Neural progenitor cell (in vitro differentiated cells): ENCODE results near the gene KLHDC4. TPM values are rescaled to one million over a fixed set of nuclear protein-coding genes. Genes with fewer than 3 reads are reported as not detected.

Experiments
- DNase-seq: peaks from one replicate; pipeline ENCODE4 v3.0.0-alpha.2; 2016; ENCODE audit warnings: low spot score
- H2AFZ ChIP-seq: fragments of 200-600 bp; sonication (generic); replicated peaks from 2 replicates; pipeline ENCODE4 v1.6.1; 2016; ENCODE audit warnings: antibody characterized with exemption
- H3F3A ChIP-seq: fragments of 200-600 bp; sonication (generic); 2 replicates; pipeline ENCODE4 v1.6.1; 2016; ENCODE audit warnings: antibody characterized with exemption, low read depth
- H3K27ac ChIP-seq: fragments of 200-600 bp; sonication (generic); 2 replicates; pipeline ENCODE4 v1.5.1; 2016; ENCODE audit warnings: mild to moderate bottlenecking
- H3K27me3 ChIP-seq: fragments of 200-600 bp; sonication (generic); 2 replicates; pipeline ENCODE4 v1.6.1; 2016; ENCODE audit warnings: mild to moderate bottlenecking, moderate library complexity
- H3K36me3 ChIP-seq: fragments of 200-600 bp; sonication (generic); 2 replicates; pipeline ENCODE4 v1.5.1; 2016
- H3K4me1 ChIP-seq: fragments of 200-600 bp; sonication (generic); 2 replicates; pipeline ENCODE4 v1.6.1; 2016; ENCODE audit warnings: mixed run types
- H3K4me2 ChIP-seq: fragments of 200-600 bp; sonication (generic); 2 replicates; pipeline ENCODE4 v1.6.1; 2016
- H3K4me3 ChIP-seq: fragments of 200-600 bp; sonication (generic); 2 replicates; pipeline ENCODE4 v1.5.1; 2016
- H3K79me2 ChIP-seq: fragments of 200-600 bp; sonication (generic); 2 replicates; pipeline ENCODE4 v1.6.1; 2016; ENCODE audit warnings: low read depth
- H3K9ac ChIP-seq: fragments of 200-600 bp; sonication (generic); 2 replicates; pipeline ENCODE4 v1.6.1; 2016
- H3K9me3 ChIP-seq: fragments of 200-600 bp; sonication (generic); 2 replicates; pipeline ENCODE4 v1.5.1; 2016; ENCODE audit warnings: low read depth
- H4K20me1 ChIP-seq: fragments of 200-600 bp; sonication (generic); 2 replicates; pipeline ENCODE4 v1.6.1; 2016; ENCODE audit warnings: low read depth
- H3K27ac Mint-ChIP-seq: 3 replicates; pipeline ENCODE4 v1.8.0; 2021; ENCODE audit warnings: mixed read lengths
- H3K27me3 Mint-ChIP-seq: 2 replicates; pipeline ENCODE4 v1.8.0; 2022; ENCODE audit warnings: low read depth, mild to moderate bottlenecking, inconsistent platforms, moderate library complexity, mixed read lengths; ENCODE audit not compliant: insufficient read depth
- H3K36me3 Mint-ChIP-seq: 3 replicates; pipeline ENCODE4 v1.8.0; 2021; ENCODE audit warnings: mixed read lengths
- H3K4me1 Mint-ChIP-seq: 3 replicates; pipeline ENCODE4 v1.8.0; 2021; ENCODE audit warnings: mixed read lengths
- H3K4me3 Mint-ChIP-seq: 3 replicates; pipeline ENCODE4 v1.8.0; 2021; ENCODE audit warnings: mild to moderate bottlenecking, moderate library complexity, mixed read lengths
- H3K9me3 Mint-ChIP-seq: 3 replicates; pipeline ENCODE4 v1.8.0; 2020; ENCODE audit warnings: mixed read lengths
- EZH2 ChIP-seq: fragments of 200-600 bp; sonication (generic); IDR thresholded peaks from 2 replicates; pipeline ENCODE4 v1.6.1; 2017; ENCODE audit warnings: antibody characterized with exemption, mild to moderate bottlenecking, moderate library complexity
- EZH2phosphoT487 ChIP-seq: fragments of 200-600 bp; sonication (generic); IDR thresholded peaks from 2 replicates; pipeline ENCODE4 v1.6.1; 2017; ENCODE audit warnings: antibody characterized with exemption
- total RNA-seq: library from RNA; depleted of rRNA; stranded (reverse); fragments of >200 nt; gene quantifications from 2 replicates; pipeline ENCODE4 v1.2.3, GENCODE V29; 2015; ENCODE audit warnings: low replicate concordance
- TF ChIP-seq, protein P1 (sequence below): fragments of 200-600 bp; sonication (generic); IDR thresholded peaks from 2 replicates; pipeline ENCODE4 v1.5.1; 2017; ENCODE audit warnings: antibody characterized with exemption, mild to moderate bottlenecking

The KLHDC4 gene
- total RNA-seq, 1 donor from 2014 or later, result 19.2 TPM

- Mint-ChIP-seq H3K4me1 (peaks cover 14% of the 10 kb centered on the region), H3K36me3 (peaks cover 3% of the 10 kb centered on the region), H3K9me3 (no peaks in the 10 kb centered on the region), H3K27ac (no peak overlapping the region), H3K4me3 (no peak overlapping the region), H3K27me3 (peaks cover 3% of the 10 kb centered on the region)
- H3K9ac ChIP-seq, result no peak overlapping the region
- H3K27me3 ChIP-seq, result no peaks in the 10 kb centered on the region
- no peak overlapping the region for H2AFZ ChIP-seq
- no peak overlapping the region for H3K4me2 ChIP-seq
- no peak for TF ChIP-seq EZH2phosphoT487
- no peak for TF ChIP-seq EZH2
- TF ChIP-seq, protein P1, sequence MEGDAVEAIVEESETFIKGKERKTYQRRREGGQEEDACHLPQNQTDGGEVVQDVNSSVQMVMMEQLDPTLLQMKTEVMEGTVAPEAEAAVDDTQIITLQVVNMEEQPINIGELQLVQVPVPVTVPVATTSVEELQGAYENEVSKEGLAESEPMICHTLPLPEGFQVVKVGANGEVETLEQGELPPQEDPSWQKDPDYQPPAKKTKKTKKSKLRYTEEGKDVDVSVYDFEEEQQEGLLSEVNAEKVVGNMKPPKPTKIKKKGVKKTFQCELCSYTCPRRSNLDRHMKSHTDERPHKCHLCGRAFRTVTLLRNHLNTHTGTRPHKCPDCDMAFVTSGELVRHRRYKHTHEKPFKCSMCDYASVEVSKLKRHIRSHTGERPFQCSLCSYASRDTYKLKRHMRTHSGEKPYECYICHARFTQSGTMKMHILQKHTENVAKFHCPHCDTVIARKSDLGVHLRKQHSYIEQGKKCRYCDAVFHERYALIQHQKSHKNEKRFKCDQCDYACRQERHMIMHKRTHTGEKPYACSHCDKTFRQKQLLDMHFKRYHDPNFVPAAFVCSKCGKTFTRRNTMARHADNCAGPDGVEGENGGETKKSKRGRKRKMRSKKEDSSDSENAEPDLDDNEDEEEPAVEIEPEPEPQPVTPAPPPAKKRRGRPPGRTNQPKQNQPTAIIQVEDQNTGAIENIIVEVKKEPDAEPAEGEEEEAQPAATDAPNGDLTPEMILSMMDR, result no peak
- DNase-seq, result no peak
- no peaks in the 10 kb centered on the region for H3K79me2 ChIP-seq
- H3K4me3 ChIP-seq, result no peak overlapping the region
- H3K36me3 ChIP-seq, result no peaks in the 10 kb centered on the region
- H3K4me1 ChIP-seq, result peaks cover 6% of the 10 kb centered on the region
- H3K27ac ChIP-seq, result no peak overlapping the region
- no peaks in the 10 kb centered on the region for H3F3A ChIP-seq
- H3K9me3 ChIP-seq, result no peaks in the 10 kb centered on the region
- H4K20me1 ChIP-seq, result peaks cover 16% of the 10 kb centered on the region
Measured at GRCh38 chr16:87680272-87680644, 85.5 kb downstream of the KLHDC4 start.

GRCh38 chr16:87679593-87680271 lies 86.1 kb downstream of the KLHDC4 start:
- Histone ChIP-seq H3K4me1 (peaks cover 8% of the 10 kb centered on the region), H3K27ac (no peak overlapping the region), H3K36me3 (no peaks in the 10 kb centered on the region), H3K9me3 (no peaks in the 10 kb centered on the region), H3K79me2 (no peaks in the 10 kb centered on the region), H3K9ac (no peak overlapping the region), H4K20me1 (peaks cover 18% of the 10 kb centered on the region), H3K4me2 (no peak overlapping the region), H3K4me3 (no peak overlapping the region), H2AFZ (no peak overlapping the region), H3K27me3 (no peaks in the 10 kb centered on the region), H3F3A (no peaks in the 10 kb centered on the region)
- Mint-ChIP-seq H3K4me3 (no peak overlapping the region), H3K9me3 (no peaks in the 10 kb centered on the region), H3K36me3 (peaks cover 3% of the 10 kb centered on the region), H3K4me1 (peaks cover 16% of the 10 kb centered on the region), H3K27ac (no peak overlapping the region), H3K27me3 (peaks cover 4% of the 10 kb centered on the region)
- DNase-seq, result no peak
- no peak for TF ChIP-seq EZH2phosphoT487
- no peak for TF ChIP-seq EZH2
- TF ChIP-seq, protein P1, result no peak

- no peaks in the 10 kb centered on the region for H3K36me3 ChIP-seq
- TF ChIP-seq EZH2 (no peak), EZH2phosphoT487 (no peak)
- TF ChIP-seq, protein P1, result no peak
- H4K20me1 ChIP-seq, result peaks cover 18% of the 10 kb centered on the region
- no peak overlapping the region for H3K4me2 ChIP-seq
- H3K4me1 ChIP-seq, result peaks cover 8% of the 10 kb centered on the region
- no peaks in the 10 kb centered on the region for H3K9me3 ChIP-seq
- no peaks in the 10 kb centered on the region for H3F3A ChIP-seq
- no peak overlapping the region for H3K4me3 ChIP-seq
- no peak overlapping the region for H3K27ac ChIP-seq
- peaks cover 8% of the 10 kb centered on the region for H3K27me3 Mint-ChIP-seq
- no peaks in the 10 kb centered on the region for H3K79me2 ChIP-seq
- DNase-seq, result no peak
- no peaks in the 10 kb centered on the region for H3K27me3 ChIP-seq
- H2AFZ ChIP-seq, result no peak overlapping the region
- peaks cover 3% of the 10 kb centered on the region for H3K36me3 Mint-ChIP-seq
- H3K9ac ChIP-seq, result no peak overlapping the region
- no peak overlapping the region for H3K27ac Mint-ChIP-seq
- no peaks in the 10 kb centered on the region for H3K9me3 Mint-ChIP-seq
- peaks cover 16% of the 10 kb centered on the region for H3K4me1 Mint-ChIP-seq
- no peak overlapping the region for H3K4me3 Mint-ChIP-seq
Measured at GRCh38 chr16:87678618-87679017, 87.2 kb downstream of the KLHDC4 start.
